Hepatocyte (in vitro differentiated cells): ENCODE results near the gene DNLZ.

Source experiments
- CTCF ChIP-seq: fragments of 200-600 bp; sonication (generic); IDR thresholded peaks from 2 replicates; pipeline ENCODE4 v1.5.1; 2016; ENCODE audit warnings: antibody characterized with exemption, mild to moderate bottlenecking; ENCODE audit not compliant: poor library complexity
- EZH2 ChIP-seq: fragments of 200-600 bp; sonication (generic); IDR thresholded peaks from 2 replicates; pipeline ENCODE4 v1.6.1; 2016; ENCODE audit warnings: antibody characterized with exemption, mild to moderate bottlenecking, borderline replicate concordance
- EZH2phosphoT487 ChIP-seq: fragments of 200-600 bp; sonication (generic); IDR thresholded peaks from one replicate; pipeline ENCODE4 v1.6.1; 2018; ENCODE audit warnings: antibody characterized with exemption, mild to moderate bottlenecking, low read depth, moderate library complexity; ENCODE audit not compliant: unreplicated experiment, severe bottlenecking

DNA sequence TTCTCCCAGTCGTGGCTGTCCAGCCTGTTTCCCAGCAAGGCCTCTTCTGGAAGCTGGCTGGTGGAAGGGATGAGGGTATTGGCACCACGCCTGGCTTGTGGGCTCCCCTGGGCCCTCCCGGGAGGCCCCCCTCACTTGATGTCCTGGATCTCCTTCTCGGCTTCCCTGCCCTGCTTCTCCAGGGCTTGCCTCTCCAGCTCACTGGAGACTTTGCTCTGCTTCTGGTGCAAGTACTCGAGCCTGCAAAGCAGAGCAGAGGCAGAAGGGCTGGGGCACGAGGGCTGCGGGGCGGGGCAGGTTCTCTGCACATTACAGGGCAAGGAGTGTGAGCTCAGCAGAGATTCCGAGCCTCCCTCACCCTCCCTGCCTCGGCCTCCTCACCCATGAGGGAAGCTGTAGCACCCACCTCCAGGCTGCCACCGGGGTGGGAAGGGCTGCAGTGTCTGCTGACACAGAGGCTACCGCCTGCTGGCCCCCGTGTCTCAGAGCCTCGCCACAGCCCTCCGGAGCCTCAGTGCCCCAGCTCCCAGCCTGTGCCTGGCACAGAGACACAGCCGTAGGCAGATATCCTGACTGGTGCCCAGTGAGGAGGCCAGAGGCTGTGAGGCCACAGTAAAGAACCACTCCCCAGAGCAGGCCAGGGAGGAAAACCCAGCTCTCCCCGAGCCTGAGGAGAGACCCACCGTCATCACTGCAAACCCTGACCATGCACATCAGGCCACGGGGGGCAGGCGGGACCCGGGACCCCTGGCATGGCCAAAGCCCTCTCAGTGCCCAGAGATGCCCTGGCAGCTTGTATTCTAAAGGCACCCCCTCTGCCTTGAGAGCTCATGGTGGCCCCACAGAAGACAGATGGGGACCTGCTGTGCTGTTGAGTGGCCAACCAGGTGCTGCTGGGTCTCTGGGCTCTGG is 29.2 kb upstream of the DNLZ start:
- TF ChIP-seq CTCF (no peak), EZH2 (no peak), EZH2phosphoT487 (no peak)
